IPS-15b (cell line): ENCODE measurements around the gene RPL36AL.

ENCODE experiments used
- H3K27me3 ChIP-seq: one replicate; pipeline ENCODE4 v1.6.1; 2013; ENCODE audit warnings: low read length; ENCODE audit not compliant: control insufficient read depth, insufficient read depth
- H3K36me3 ChIP-seq: one replicate; pipeline ENCODE4 v1.6.1; 2013; ENCODE audit warnings: low read length; ENCODE audit not compliant: control insufficient read depth, insufficient read depth
- H3K4me1 ChIP-seq: one replicate; pipeline ENCODE4 v1.6.1; 2013; ENCODE audit warnings: mild to moderate bottlenecking, low read length; ENCODE audit not compliant: control insufficient read depth, insufficient read depth
- H3K4me3 ChIP-seq: one replicate; pipeline ENCODE4 v1.5.1; 2013; ENCODE audit warnings: low read depth, low read length
- H3K9ac ChIP-seq: one replicate; pipeline ENCODE4 v1.6.1; 2013; ENCODE audit warnings: low read depth, mild to moderate bottlenecking, low read length
- H3K9me3 ChIP-seq: one replicate; pipeline ENCODE4 v1.6.1; 2013; ENCODE audit warnings: mild to moderate bottlenecking, low read length; ENCODE audit not compliant: control insufficient read depth, insufficient read depth

RPL36AL gene

GRCh38 chr14:49614196-49614595 lies 6.2 kb downstream of the RPL36AL start:
- H3K4me1 ChIP-seq, result no peaks in the 10 kb centered on the region
- no peak overlapping the region for H3K9ac ChIP-seq
- H3K36me3 ChIP-seq, result no peaks in the 10 kb centered on the region

GRCh38 chr14:49612671-49613070 lies 7.8 kb downstream of the RPL36AL start:
- Histone ChIP-seq H3K27me3 (no peaks in the 10 kb centered on the region), H3K4me3 (no peak overlapping the region), H3K9ac (no peak overlapping the region), H3K4me1 (no peaks in the 10 kb centered on the region), H3K36me3 (no peaks in the 10 kb centered on the region), H3K9me3 (no peaks in the 10 kb centered on the region)

More at GRCh38 chr14:49614196-49614595, 6.2 kb downstream of the RPL36AL start:
- Histone ChIP-seq H3K4me3 (no peak overlapping the region), H3K9me3 (no peaks in the 10 kb centered on the region), H3K27me3 (no peaks in the 10 kb centered on the region)

- H3K9ac ChIP-seq, result no peak overlapping the region
- no peaks in the 10 kb centered on the region for H3K27me3 ChIP-seq
- no peaks in the 10 kb centered on the region for H3K9me3 ChIP-seq
- no peaks in the 10 kb centered on the region for H3K36me3 ChIP-seq
- no peak overlapping the region for H3K4me3 ChIP-seq
- no peaks in the 10 kb centered on the region for H3K4me1 ChIP-seq
Observed at GRCh38 chr14:49612251-49612650, 8.2 kb downstream of the RPL36AL start.

- H3K9me3 ChIP-seq, result no peaks in the 10 kb centered on the region
- H3K36me3 ChIP-seq, result peaks cover 5% of the 10 kb centered on the region
- H3K4me3 ChIP-seq, result no peak overlapping the region
- H3K9ac ChIP-seq, result no peak overlapping the region
- H3K4me1 ChIP-seq, result no peaks in the 10 kb centered on the region
- no peaks in the 10 kb centered on the region for H3K27me3 ChIP-seq
Observed at GRCh38 chr14:49607583-49607982, 12.8 kb downstream of the RPL36AL start.

- H3K4me1 ChIP-seq, result no peaks in the 10 kb centered on the region
- no peaks in the 10 kb centered on the region for H3K36me3 ChIP-seq
- peak within 1 kb of the TSS; percentile 95 for H3K9ac ChIP-seq
- H3K9me3 ChIP-seq, result no peaks in the 10 kb centered on the region
- H3K4me3 ChIP-seq, result peak within 1 kb of the TSS; percentile 96
- H3K27me3 ChIP-seq, result no peaks in the 10 kb centered on the region
Observed at GRCh38 chr14:49598485-49599300, 21.7 kb downstream of the RPL36AL start, which contains the start of gene LRR1. LRR1 (plus strand) TSS chr14:49598940; CDS start chr14:49599021, 81 bp downstream.

- H3K9me3 ChIP-seq, result no peaks in the 10 kb centered on the region
- H3K27me3 ChIP-seq, result no peaks in the 10 kb centered on the region
- no peaks in the 10 kb centered on the region for H3K4me1 ChIP-seq
- no peaks in the 10 kb centered on the region for H3K36me3 ChIP-seq
- H3K9ac ChIP-seq, result peak overlapping the region; percentile 95
- H3K4me3 ChIP-seq, result peak overlapping the region; percentile 96
Observed at GRCh38 chr14:49598189-49598484, 22.3 kb downstream of the RPL36AL start.

GRCh38 chr14:49594347-49595091 lies 25.9 kb downstream of the RPL36AL start:
- H3K9ac ChIP-seq, result no peak overlapping the region
- H3K4me3 ChIP-seq, result no peak overlapping the region
- H3K4me1 ChIP-seq, result no peaks in the 10 kb centered on the region
- no peaks in the 10 kb centered on the region for H3K27me3 ChIP-seq
- no peaks in the 10 kb centered on the region for H3K9me3 ChIP-seq
- no peaks in the 10 kb centered on the region for H3K36me3 ChIP-seq

- Histone ChIP-seq H3K9me3 (no peaks in the 10 kb centered on the region), H3K4me3 (no peak overlapping the region), H3K27me3 (no peaks in the 10 kb centered on the region), H3K36me3 (no peaks in the 10 kb centered on the region), H3K4me1 (no peaks in the 10 kb centered on the region), H3K9ac (no peak overlapping the region)
Observed at GRCh38 chr14:49593016-49593415, 27.4 kb downstream of the RPL36AL start.

GRCh38 chr14:49589387-49589786 lies 31.0 kb downstream of the RPL36AL start:
- Histone ChIP-seq H3K9ac (no peak overlapping the region), H3K4me1 (no peaks in the 10 kb centered on the region), H3K9me3 (no peaks in the 10 kb centered on the region), H3K36me3 (peaks cover 1% of the 10 kb centered on the region), H3K4me3 (no peak overlapping the region), H3K27me3 (no peaks in the 10 kb centered on the region)

GRCh38 chr14:49586673-49587460 lies 33.6 kb downstream of the RPL36AL start:
- no peaks in the 10 kb centered on the region for H3K9me3 ChIP-seq
- no peak overlapping the region for H3K4me3 ChIP-seq
- peaks cover 18% of the 10 kb centered on the region for H3K36me3 ChIP-seq
- H3K4me1 ChIP-seq, result peaks cover 7% of the 10 kb centered on the region
- H3K27me3 ChIP-seq, result no peaks in the 10 kb centered on the region
- no peak overlapping the region for H3K9ac ChIP-seq

- Histone ChIP-seq H3K9me3 (no peaks in the 10 kb centered on the region), H3K4me3 (peak within 1 kb of the TSS; percentile 97), H3K4me1 (peaks cover 7% of the 10 kb centered on the region), H3K27me3 (no peaks in the 10 kb centered on the region), H3K9ac (peak within 1 kb of the TSS; percentile 100), H3K36me3 (peaks cover 18% of the 10 kb centered on the region)
Observed at GRCh38 chr14:49585803-49586672, 34.4 kb downstream of the RPL36AL start, which contains the start of gene RPS29. RPS29 (minus strand) TSS chr14:49586380; CDS start chr14:49586346, 34 bp downstream.
